NCI-H1694 treated with DMSO at 0.1 percent for 48 hours (cell line): ENCODE results near the gene DDX6.
"Not testable (repeated sequence)": the region's sequence is repeated elsewhere in the genome, so short reads cannot be mapped to it uniquely, and the experiment has no call there.

Source experiments
- DNase-seq: peaks from one replicate; lab custom pipeline; 2025; lab: John Stamatoyannopoulos, UW

Gene DDX6

GRCh38 chr11:118740892-118741291, 50.1 kb downstream of the DDX6 start:
- no peak for DNase-seq

- DNase-seq: no peak
Observed at GRCh38 chr11:118735203-118735602, 55.8 kb downstream of the DDX6 start.

GRCh38 chr11:118734031-118734430, 56.9 kb downstream of the DDX6 start:
- no peak for DNase-seq

- not testable (repeated sequence) for DNase-seq
Observed at GRCh38 chr11:118729753-118730152, 61.2 kb downstream of the DDX6 start.

- not testable (repeated sequence) for DNase-seq
Observed at GRCh38 chr11:118728112-118728511, 62.9 kb downstream of the DDX6 start.

- DNase-seq: not testable (repeated sequence)
Observed at GRCh38 chr11:118727721-118728066, 63.3 kb downstream of the DDX6 start.

GRCh38 chr11:118727001-118727720, 63.8 kb downstream of the DDX6 start:
- not testable (repeated sequence) for DNase-seq

GRCh38 chr11:118721478-118722015, 69.4 kb downstream of the DDX6 start:
- not testable (repeated sequence) for DNase-seq

- not testable (repeated sequence) for DNase-seq
Observed at GRCh38 chr11:118720740-118721139, 70.2 kb downstream of the DDX6 start.

- DNase-seq: not testable (repeated sequence)
Observed at GRCh38 chr11:118720078-118720477, 70.9 kb downstream of the DDX6 start.

- not testable (repeated sequence) for DNase-seq
Observed at GRCh38 chr11:118718562-118718961, 72.4 kb downstream of the DDX6 start.

- DNase-seq: not testable (repeated sequence)
Observed at GRCh38 chr11:118717733-118718132, 73.2 kb downstream of the DDX6 start.

- not testable (repeated sequence) for DNase-seq
Observed at GRCh38 chr11:118717221-118717620, 73.7 kb downstream of the DDX6 start.

GRCh38 chr11:118715837-118716260, 75.1 kb downstream of the DDX6 start:
- no peak for DNase-seq

GRCh38 chr11:118715245-118715831, 75.6 kb downstream of the DDX6 start:
- no peak for DNase-seq

- no peak for DNase-seq
Observed at GRCh38 chr11:118714816-118715215, 76.1 kb downstream of the DDX6 start.

- DNase-seq: not testable (repeated sequence)
Observed at GRCh38 chr11:118714416-118714815, 76.5 kb downstream of the DDX6 start.

GRCh38 chr11:118708296-118708695, 82.7 kb downstream of the DDX6 start:
- no peak for DNase-seq

- no peak for DNase-seq
Observed at GRCh38 chr11:118706546-118706825, 84.5 kb downstream of the DDX6 start.

GRCh38 chr11:118705791-118706545, 85.0 kb downstream of the DDX6 start:
- DNase-seq: peak; percentile 10

- DNase-seq: no peak
Observed at GRCh38 chr11:118705111-118705741, 85.7 kb downstream of the DDX6 start.

GRCh38 chr11:118703563-118704106, 87.3 kb downstream of the DDX6 start:
- no peak for DNase-seq
